HEK293T (cell line): Measurements from ENCODE around the gene ARFGEF3.
"Not testable (repeated sequence)": the region's sequence is repeated elsewhere in the genome, so short reads cannot be mapped to it uniquely, and the experiment has no call there.

ENCODE experiments used
- CTCF ChIA-PET: fragments of 350-600 bp; formaldehyde crosslinking; extraction: SDS; loops from one replicate; lab custom pipeline; 2021; ENCODE audit warnings: antibody characterized with exemption, inconsistent platforms; lab: Yijun Ruan, JAX
- POLR2A ChIA-PET: fragments of 350-600 bp; formaldehyde crosslinking; extraction: SDS; loops from one replicate; lab custom pipeline; 2020; ENCODE audit warnings: antibody characterized with exemption, inconsistent platforms; lab: Yijun Ruan, JAX
- DNase-seq: peaks from one replicate; pipeline ENCODE4 v3.0.0; 2012; ENCODE audit warnings: mixed read lengths; ENCODE audit errors: extremely low spot score
- ARNT ChIP-seq: fragments of 450-650 bp; IDR thresholded peaks from 2 replicates; pipeline ENCODE4 v1.6.1; 2017; ENCODE audit warnings: mild to moderate bottlenecking
- BHLHE40 ChIP-seq: fragments of 450-650 bp; IDR thresholded peaks from 2 replicates; pipeline ENCODE4 v1.6.1; 2016; ENCODE audit warnings: mild to moderate bottlenecking, moderate library complexity, borderline replicate concordance
- CTBP1 ChIP-seq: fragments of 450-650 bp; IDR thresholded peaks from 2 replicates; pipeline ENCODE4 v1.6.1; 2016; ENCODE audit warnings: borderline replicate concordance
- ELF4 ChIP-seq: fragments of 450-650 bp; IDR thresholded peaks from 2 replicates; pipeline ENCODE4 v1.6.1; 2017; ENCODE audit warnings: antibody characterized with exemption
- FOXA1 ChIP-seq: fragments of 450-650 bp; IDR thresholded peaks from 2 replicates; pipeline ENCODE4 v1.6.1; 2016; ENCODE audit warnings: mild to moderate bottlenecking
- FOXK2 ChIP-seq: fragments of 450-650 bp; IDR thresholded peaks from 2 replicates; pipeline ENCODE4 v1.6.1; 2016; ENCODE audit warnings: mild to moderate bottlenecking
- FOXM1 ChIP-seq: fragments of 450-650 bp; IDR thresholded peaks from 2 replicates; pipeline ENCODE4 v1.6.1; 2017; ENCODE audit warnings: mild to moderate bottlenecking, borderline replicate concordance
- HDGF ChIP-seq: fragments of 450-650 bp; IDR thresholded peaks from 2 replicates; pipeline ENCODE4 v1.6.1; 2017; ENCODE audit warnings: antibody characterized with exemption, borderline replicate concordance
- L3MBTL2 ChIP-seq: fragments of 450-650 bp; conservative IDR thresholded peaks from 2 replicates; pipeline ENCODE4 v1.6.1; 2016; ENCODE audit warnings: mild to moderate bottlenecking
- LEF1 ChIP-seq: fragments of 450-650 bp; IDR thresholded peaks from 2 replicates; pipeline ENCODE4 v1.6.1; 2017; ENCODE audit warnings: mild to moderate bottlenecking, borderline replicate concordance
- NFRKB ChIP-seq: fragments of 450-650 bp; IDR thresholded peaks from 2 replicates; pipeline ENCODE4 v1.6.1; 2016; ENCODE audit warnings: mild to moderate bottlenecking, moderate library complexity
- SP1 ChIP-seq: fragments of 450-650 bp; IDR thresholded peaks from 2 replicates; pipeline ENCODE4 v1.6.1; 2017
- SUZ12 ChIP-seq: fragments of 450-650 bp; IDR thresholded peaks from 2 replicates; pipeline ENCODE4 v1.6.1; 2016; ENCODE audit warnings: mild to moderate bottlenecking
- TARDBP ChIP-seq: fragments of 450-650 bp; IDR thresholded peaks from 2 replicates; pipeline ENCODE4 v1.6.1; 2016
- ZNF384 ChIP-seq: fragments of 450-650 bp; IDR thresholded peaks from 2 replicates; pipeline ENCODE4 v1.6.1; 2016
- TF ChIP-seq, protein P1 (sequence below): fragments of 450-650 bp; IDR thresholded peaks from 2 replicates; pipeline ENCODE4 v1.6.1; 2016

The ARFGEF3 gene

DNA sequence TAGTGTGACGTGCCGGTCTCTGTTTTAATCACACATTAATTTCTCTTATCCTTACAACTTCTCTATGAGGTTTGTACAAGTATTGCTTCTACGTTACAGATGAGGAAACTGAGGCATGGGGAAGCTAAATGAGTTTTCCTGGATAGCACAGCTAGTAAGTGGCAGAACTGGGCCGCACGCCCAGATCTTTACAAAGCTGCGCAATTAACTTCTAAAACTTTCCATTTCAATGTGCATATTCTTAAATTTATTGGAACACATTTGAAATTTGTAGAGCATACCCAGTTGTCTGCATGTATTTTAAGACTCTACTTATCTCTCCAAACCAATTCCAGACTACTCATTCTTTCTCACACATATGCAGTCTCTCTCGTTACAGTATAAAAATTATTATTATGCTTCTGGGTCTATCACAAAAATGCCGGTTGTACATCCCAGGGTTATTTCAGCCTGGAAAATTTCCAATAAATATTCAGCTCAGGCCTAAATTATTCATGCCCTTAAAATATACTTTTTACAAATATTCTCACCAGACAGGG lies 44.3 kb upstream of the ARFGEF3 start:
- POLR2A ChIA-PET = no interaction called here
- DNase-seq = no peak
- CTCF ChIA-PET = interaction anchor here (1.1 kb wide), 1 partner anchor 113 kb away, joined by 3 read pairs; no protein-coding TSS in a partner anchor
- no peak for TF ChIP-seq SP1
- TF ChIP-seq FOXA1 = no peak
- no peak for TF ChIP-seq HDGF
- no peak for TF ChIP-seq CTBP1

DNA sequence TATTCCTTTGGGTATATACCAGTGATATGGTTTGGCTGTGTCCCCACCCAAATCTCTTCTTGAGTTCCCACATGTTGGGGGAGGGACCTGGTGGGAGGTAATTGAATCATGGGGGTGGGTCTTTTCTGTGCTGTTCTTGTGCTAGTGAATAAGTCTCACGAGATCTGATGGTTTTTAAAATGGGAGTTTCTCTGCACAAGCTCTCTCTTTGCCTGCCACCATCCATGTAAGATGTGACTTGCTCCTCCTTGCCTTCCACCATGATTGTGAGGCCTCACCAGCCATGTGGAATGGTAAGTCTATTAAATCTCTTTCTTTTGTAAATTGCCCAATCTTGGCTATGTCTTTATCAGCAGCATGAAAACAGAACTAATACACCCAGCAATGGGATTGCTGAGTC lies 42.5 kb upstream of the ARFGEF3 start:
- POLR2A ChIA-PET, CTCF ChIA-PET, DNase-seq: not testable (repeated sequence)

DNA sequence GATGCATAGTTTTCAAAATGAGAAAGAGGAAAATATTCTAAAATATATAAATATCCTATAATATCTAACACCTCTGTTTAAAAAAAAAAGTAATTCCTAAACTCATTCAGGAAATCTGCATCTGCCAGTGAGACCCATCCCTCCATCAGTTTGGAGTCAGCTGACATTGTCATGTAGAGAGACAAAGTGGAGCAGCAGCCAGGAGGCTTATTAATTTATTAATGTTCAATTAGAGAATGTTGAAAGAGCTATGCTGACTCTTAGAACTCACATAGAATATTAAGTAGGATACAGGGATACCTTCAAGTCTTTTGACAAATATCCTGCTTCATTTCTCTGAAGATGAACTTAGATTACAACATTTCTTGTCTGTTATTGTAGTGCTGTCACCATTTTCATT lies 41.8 kb upstream of the ARFGEF3 start:
- ChIA-PET CTCF (interaction anchor here (0.7 kb wide), 1 partner anchor 295 kb away, joined by 6 read pairs; no protein-coding TSS in a partner anchor), POLR2A (no interaction called here)
- TF ChIP-seq ARNT (no peak), FOXK2 (no peak), SUZ12 (no peak), FOXA1 (no peak), L3MBTL2 (no peak), CTBP1 (no peak), LEF1 (no peak), HDGF (no peak), BHLHE40 (no peak), SP1 (no peak), FOXM1 (no peak), ZNF384 (no peak)
- TF ChIP-seq, protein P1, sequence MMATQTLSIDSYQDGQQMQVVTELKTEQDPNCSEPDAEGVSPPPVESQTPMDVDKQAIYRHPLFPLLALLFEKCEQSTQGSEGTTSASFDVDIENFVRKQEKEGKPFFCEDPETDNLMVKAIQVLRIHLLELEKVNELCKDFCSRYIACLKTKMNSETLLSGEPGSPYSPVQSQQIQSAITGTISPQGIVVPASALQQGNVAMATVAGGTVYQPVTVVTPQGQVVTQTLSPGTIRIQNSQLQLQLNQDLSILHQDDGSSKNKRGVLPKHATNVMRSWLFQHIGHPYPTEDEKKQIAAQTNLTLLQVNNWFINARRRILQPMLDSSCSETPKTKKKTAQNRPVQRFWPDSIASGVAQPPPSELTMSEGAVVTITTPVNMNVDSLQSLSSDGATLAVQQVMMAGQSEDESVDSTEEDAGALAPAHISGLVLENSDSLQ = no peak
- DNase-seq = no peak

DNA sequence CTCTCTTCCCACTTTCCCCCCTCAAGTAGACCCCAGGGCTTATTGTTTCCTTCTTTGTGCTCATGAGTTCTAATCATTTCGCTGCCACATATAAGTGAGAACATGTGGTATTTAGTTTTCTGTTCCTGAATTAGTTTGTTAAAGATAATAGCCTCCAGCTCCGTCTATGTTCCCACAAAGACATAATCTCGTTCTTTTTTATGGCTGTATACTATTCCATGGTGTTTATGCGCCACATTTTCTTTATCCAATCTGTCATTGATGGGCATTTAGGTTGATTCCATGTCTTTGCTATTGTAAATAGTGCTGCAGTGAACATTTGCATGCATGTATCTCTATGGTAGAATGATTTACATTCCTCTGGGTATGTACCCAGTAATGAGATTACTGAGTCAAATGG lies 37.6 kb upstream of the ARFGEF3 start:
- DNase-seq = no peak
- TF ChIP-seq HDGF = no peak
- no peak for TF ChIP-seq LEF1
- TF ChIP-seq SUZ12 = no peak
- no peak for TF ChIP-seq TARDBP
- ChIA-PET POLR2A (no interaction called here), CTCF (no interaction called here)

DNA sequence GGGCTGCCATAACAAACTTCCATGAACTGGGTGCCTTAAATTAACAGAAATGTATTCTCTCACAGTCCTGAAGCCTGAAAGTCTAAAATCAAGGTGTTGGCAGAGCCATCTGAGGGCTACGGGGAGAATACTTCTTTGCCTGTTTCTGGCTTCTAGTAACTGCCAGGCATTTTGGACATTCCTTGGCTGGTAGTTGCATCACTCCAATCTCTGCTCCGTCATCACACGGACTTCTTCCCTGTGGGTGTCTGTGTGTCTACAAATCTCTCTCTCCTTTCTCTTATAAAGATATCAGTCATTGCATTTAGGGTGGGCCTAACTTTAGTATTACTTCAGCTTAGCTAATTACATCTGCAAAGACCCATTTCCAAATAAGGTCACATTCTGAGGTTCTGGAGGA lies 33.6 kb upstream of the ARFGEF3 start:
- POLR2A ChIA-PET = no interaction called here
- CTCF ChIA-PET = interaction anchor here (0.5 to 1.0 kb wide), 2 partner anchors 53 to 159 kb away, joined by 3 read pairs; no protein-coding TSS in a partner anchor

DNA sequence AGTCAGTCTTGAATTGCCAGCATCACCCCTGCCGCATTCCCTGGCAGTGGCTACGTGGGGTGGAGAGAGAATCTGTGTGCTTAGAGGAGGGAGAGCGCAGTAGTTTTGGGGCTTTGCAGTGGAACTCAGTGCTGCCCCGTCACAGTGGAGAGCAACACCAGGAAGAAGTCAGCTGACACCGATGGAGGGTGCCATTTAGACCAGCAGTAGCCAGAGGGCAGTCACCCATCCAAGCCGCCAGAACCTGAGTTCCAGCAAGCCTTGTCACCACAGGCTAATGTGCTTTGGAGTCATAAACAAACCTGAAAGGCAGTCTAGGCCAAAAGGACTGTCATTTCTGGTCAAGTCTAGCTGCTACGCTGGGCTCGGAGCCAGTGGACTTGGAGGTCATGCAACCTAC lies 32.5 kb upstream of the ARFGEF3 start:
- ChIA-PET CTCF (no interaction called here), POLR2A (no interaction called here)
- TF ChIP-seq SP1 (no peak), CTBP1 (no peak), ZNF384 (no peak), NFRKB (no peak), SUZ12 (no peak), FOXA1 (no peak), HDGF (no peak), L3MBTL2 (no peak), FOXK2 (no peak), TARDBP (no peak), ELF4 (no peak), LEF1 (no peak), BHLHE40 (no peak), FOXM1 (no peak), ARNT (no peak)
- TF ChIP-seq, protein P1 = no peak
- DNase-seq = no peak

More for the DNA sequence above, 33.6 kb upstream of the ARFGEF3 start:
- DNase-seq = no peak
- TF ChIP-seq ARNT (no peak), L3MBTL2 (no peak), CTBP1 (no peak), NFRKB (no peak)

DNA sequence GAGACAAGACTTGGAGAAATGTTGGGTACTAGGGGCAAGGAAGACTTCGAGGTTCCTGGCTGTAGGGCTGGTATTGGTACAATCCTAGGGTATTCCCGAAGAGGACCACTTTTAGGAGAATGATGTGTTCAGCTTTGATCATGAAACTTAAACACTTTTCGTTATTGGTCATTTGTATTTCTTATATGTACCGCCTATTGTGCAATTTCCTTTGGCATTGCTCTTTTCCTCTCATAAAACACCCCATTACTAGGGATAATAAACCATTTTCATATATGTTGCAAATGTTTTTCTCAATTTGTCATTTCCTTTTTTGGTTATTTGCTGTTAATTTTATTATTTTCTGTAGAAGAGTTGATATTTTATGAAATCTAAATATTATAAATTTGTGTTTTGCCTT lies 18.9 kb upstream of the ARFGEF3 start:
- TF ChIP-seq NFRKB (no peak), SUZ12 (no peak), ARNT (no peak), CTBP1 (no peak), BHLHE40 (no peak), SP1 (no peak), ZNF384 (no peak), FOXK2 (no peak), LEF1 (no peak), L3MBTL2 (no peak), TARDBP (no peak), ELF4 (no peak), FOXM1 (no peak), FOXA1 (no peak), HDGF (no peak)
- TF ChIP-seq, protein P1 = no peak
- POLR2A ChIA-PET = no interaction called here
- CTCF ChIA-PET = no interaction called here

More for the DNA sequence above, 18.9 kb upstream of the ARFGEF3 start:
- no peak for DNase-seq
